Progenitor cell of endocrine pancreas (in vitro differentiated cells): ENCODE data around the gene CST7. TPM values are rescaled to one million over a fixed set of nuclear protein-coding genes. Genes with fewer than 3 reads are reported as not detected.

Experiments
- DNase-seq: peaks from one replicate; pipeline ENCODE4 v3.0.0; 2021; ENCODE audit warnings: low spot score; ENCODE audit not compliant: unreplicated experiment
- H3K27ac Mint-ChIP-seq: 2 replicates; pipeline ENCODE4 v1.8.0; 2021; ENCODE audit warnings: mild to moderate bottlenecking, moderate library complexity, mixed read lengths
- H3K27me3 Mint-ChIP-seq: 2 replicates; pipeline ENCODE4 v1.8.0; 2021; ENCODE audit warnings: mixed read lengths
- H3K36me3 Mint-ChIP-seq: 2 replicates; pipeline ENCODE4 v1.8.0; 2022; ENCODE audit warnings: mixed read lengths; ENCODE audit not compliant: insufficient read depth
- H3K4me1 Mint-ChIP-seq: 2 replicates; pipeline ENCODE4 v1.8.0; 2021; ENCODE audit warnings: low read depth, mixed read lengths
- H3K4me3 Mint-ChIP-seq: 2 replicates; pipeline ENCODE4 v1.8.0; 2021; ENCODE audit warnings: low read depth, mild to moderate bottlenecking, moderate library complexity, mixed read lengths
- H3K9me3 Mint-ChIP-seq: 2 replicates; pipeline ENCODE4 v1.8.0; 2021; ENCODE audit warnings: low read depth, mixed read lengths
- total RNA-seq: library from RNA; stranded (reverse); gene quantifications from 2 replicates; pipeline ENCODE4 v1.2.1, GENCODE V29; 2021
- TF ChIP-seq, protein P1 (sequence below): fragments of 200-600 bp; sonication (generic); IDR thresholded peaks from one replicate; pipeline ENCODE4 v1.5.0; 2021; ENCODE audit warnings: antibody characterized with exemption, mild to moderate bottlenecking; ENCODE audit not compliant: unreplicated experiment

CST7 gene
- total RNA-seq, 1 donor from 2014 or later = not detected

DNA sequence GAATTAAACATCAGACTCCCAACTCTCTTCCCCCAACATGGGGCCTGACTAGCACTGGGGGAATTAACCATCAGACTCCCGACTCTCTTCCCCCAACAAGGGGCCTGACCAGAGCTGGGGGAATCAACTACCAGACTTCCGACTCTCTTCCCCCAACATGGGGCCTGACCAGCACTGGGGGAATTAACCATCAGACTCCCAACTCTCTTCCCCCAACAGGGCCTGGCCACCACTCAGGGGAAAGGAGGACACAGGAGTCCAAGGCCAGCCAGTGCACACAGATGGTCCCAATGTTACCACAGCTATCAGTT lies 13.1 kb downstream of the CST7 start:
- no peak overlapping the region for H3K27ac Mint-ChIP-seq
- peaks cover 10% of the 10 kb centered on the region for H3K36me3 Mint-ChIP-seq
- TF ChIP-seq, protein P1, sequence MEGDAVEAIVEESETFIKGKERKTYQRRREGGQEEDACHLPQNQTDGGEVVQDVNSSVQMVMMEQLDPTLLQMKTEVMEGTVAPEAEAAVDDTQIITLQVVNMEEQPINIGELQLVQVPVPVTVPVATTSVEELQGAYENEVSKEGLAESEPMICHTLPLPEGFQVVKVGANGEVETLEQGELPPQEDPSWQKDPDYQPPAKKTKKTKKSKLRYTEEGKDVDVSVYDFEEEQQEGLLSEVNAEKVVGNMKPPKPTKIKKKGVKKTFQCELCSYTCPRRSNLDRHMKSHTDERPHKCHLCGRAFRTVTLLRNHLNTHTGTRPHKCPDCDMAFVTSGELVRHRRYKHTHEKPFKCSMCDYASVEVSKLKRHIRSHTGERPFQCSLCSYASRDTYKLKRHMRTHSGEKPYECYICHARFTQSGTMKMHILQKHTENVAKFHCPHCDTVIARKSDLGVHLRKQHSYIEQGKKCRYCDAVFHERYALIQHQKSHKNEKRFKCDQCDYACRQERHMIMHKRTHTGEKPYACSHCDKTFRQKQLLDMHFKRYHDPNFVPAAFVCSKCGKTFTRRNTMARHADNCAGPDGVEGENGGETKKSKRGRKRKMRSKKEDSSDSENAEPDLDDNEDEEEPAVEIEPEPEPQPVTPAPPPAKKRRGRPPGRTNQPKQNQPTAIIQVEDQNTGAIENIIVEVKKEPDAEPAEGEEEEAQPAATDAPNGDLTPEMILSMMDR = no peak
- no peaks in the 10 kb centered on the region for H3K9me3 Mint-ChIP-seq
- H3K4me1 Mint-ChIP-seq = peaks cover 2% of the 10 kb centered on the region
- DNase-seq = no peak
- H3K4me3 Mint-ChIP-seq = no peak overlapping the region
- H3K27me3 Mint-ChIP-seq = no peaks in the 10 kb centered on the region

DNA sequence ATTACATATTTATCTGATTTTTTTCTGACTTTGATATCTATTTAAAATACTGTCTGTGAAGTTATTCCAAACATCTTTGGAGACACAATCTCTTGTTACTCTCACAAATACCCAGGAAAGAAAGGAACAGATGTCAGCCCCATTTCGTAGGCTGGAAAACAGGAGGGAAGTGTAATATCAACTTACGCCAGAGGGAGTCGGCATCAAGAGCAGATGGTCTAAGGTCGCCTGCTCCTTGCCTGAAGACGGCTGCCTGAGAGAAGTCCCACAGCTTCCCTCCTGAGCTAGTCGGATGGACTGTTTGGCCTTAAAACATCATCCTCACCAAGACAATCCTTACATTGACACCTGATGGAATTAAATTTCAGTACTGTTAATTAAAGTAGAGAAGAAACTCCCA lies 13.4 kb downstream of the CST7 start:
- DNase-seq = no peak

DNA sequence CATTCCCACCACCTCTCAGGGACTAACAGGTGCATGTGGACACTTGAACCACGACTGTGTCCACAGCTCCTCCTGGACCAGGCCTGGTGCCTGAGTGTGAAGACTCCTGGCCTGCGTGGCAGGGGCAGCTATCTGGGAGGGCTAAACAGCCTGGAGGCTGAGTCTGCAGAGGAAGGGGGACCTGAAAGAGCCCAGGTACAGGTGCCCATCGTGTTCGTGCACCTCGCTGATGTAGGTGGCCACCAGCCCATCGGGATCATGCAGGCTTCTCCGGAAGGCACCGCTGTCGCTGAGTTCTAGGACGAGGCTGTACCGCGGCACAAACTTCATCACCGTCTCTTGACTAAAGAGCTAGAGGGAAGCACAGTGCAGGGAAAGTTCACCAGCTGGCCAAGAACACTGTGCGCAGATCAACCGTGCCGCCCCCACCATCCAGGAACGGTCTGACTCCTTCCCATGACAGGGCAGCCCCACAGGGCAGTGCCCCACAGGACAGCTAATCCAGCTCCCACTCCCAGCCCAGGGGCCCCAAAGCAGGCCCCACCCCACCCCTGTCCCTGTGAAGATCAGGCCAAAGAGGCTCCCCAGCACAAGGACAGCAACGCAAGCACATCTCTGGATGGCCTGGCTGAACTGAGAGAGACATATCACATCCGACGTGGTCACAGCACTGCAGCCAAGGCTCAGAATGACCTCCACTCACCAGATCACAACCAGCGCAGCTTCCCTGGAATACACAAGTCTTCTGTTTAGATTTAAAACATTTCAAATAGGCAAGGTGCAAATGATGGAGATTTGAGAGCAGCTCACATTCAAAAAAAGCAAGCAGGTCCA lies 14.8 kb downstream of the CST7 start:
- Mint-ChIP-seq H3K27ac (no peak overlapping the region), H3K4me1 (peaks cover 2% of the 10 kb centered on the region), H3K36me3 (peaks cover 16% of the 10 kb centered on the region), H3K4me3 (no peak overlapping the region), H3K9me3 (no peaks in the 10 kb centered on the region), H3K27me3 (no peaks in the 10 kb centered on the region)
- TF ChIP-seq, protein P1 = no peak
- DNase-seq = no peak

More for the DNA sequence above, 13.4 kb downstream of the CST7 start:
- Mint-ChIP-seq H3K36me3 (peaks cover 13% of the 10 kb centered on the region), H3K4me1 (peaks cover 2% of the 10 kb centered on the region), H3K9me3 (no peaks in the 10 kb centered on the region), H3K4me3 (no peak overlapping the region), H3K27me3 (no peaks in the 10 kb centered on the region), H3K27ac (no peak overlapping the region)
- TF ChIP-seq, protein P1 = no peak

DNA sequence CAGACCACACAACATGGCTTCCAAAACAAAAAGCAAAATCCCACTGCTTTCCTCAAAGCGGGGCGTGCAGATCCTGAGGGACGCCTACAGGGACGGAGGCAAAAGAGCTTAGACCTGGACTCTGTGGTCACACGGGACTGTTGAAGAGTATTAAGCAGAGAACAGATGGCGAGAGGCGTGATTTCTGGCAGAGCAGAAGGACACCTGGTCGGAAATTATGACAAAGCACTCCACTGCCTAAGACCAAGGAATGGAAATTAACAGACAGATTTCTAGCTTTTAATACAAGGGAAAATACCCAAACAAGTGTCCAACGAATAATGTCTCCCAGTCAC lies 15.4 kb downstream of the CST7 start:
- TF ChIP-seq, protein P1 = no peak
- Mint-ChIP-seq H3K27me3 (no peaks in the 10 kb centered on the region), H3K4me3 (no peak overlapping the region), H3K4me1 (peaks cover 2% of the 10 kb centered on the region), H3K36me3 (peaks cover 16% of the 10 kb centered on the region), H3K27ac (no peak overlapping the region), H3K9me3 (no peaks in the 10 kb centered on the region)
- no peak for DNase-seq

DNA sequence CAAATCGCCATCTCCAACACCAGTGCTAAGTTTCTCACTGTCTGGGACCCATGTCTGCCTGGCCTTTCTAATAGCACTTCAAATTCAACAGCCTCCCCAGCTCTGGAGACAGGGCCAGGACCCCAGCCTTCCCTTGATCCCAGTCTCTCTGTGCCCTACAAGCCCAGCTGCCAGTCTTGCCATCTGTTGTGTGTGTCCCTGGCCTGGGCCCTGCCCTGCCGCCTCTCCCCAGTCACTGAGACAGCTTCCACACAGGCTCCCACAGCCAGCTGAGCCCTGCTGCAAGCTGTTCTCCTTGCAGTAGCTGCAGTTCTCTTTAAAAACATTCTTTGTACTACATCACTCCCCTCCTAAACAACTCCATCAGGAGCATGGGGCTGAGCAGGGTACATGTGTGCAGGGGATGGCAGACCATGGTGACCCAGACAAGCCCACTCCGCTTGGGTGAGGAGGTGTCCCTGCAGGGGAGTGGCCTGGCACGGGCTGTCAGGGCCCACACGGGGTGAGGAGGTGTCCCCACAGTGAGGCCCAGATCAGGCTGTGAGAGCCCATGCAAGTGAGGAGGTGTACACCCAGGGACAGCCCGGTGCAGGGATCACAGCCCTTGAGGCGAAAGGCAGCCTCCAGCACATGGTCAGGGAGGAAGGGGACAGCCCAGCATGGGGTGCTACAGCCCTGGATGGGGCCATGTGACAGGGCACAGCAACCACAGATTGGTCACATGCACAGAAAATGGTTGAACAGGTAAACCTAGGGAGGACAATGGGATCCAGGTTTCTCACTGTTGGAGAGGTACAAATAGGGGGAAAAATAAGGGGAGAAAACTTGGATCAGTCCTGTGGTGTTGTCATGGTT lies 16.2 kb downstream of the CST7 start:
- Mint-ChIP-seq H3K4me3 (no peak overlapping the region), H3K9me3 (no peaks in the 10 kb centered on the region), H3K4me1 (peaks cover 2% of the 10 kb centered on the region), H3K36me3 (peaks cover 18% of the 10 kb centered on the region), H3K27ac (no peak overlapping the region), H3K27me3 (no peaks in the 10 kb centered on the region)
- DNase-seq = no peak
- TF ChIP-seq, protein P1 = no peak
